OCI-LY7 (cell line): ENCODE measurements around the gene CACNA1H. TPM values are rescaled to one million over a fixed set of nuclear protein-coding genes. Genes with fewer than 3 reads are reported as not detected.

Source experiments
- BruUV-seq: library from RNA; stranded (reverse); fragments of 400-500 nt; replicated peaks from 2 replicates; lab custom pipeline; 2021; lab: Mats Ljungman, UMichigan
- CTCF ChIA-PET: fragments of 300-600 bp; sonication (Branson Sonifier 250); formaldehyde crosslinking; loops from one replicate; lab custom pipeline; 2022; ENCODE audit warnings: antibody characterized with exemption; ENCODE audit not compliant: unreplicated experiment; lab: Charles Lee
- POLR2A ChIA-PET: fragments of 300-600 bp; sonication (Branson Sonifier 250); formaldehyde crosslinking; loops from one replicate; lab custom pipeline; 2022; ENCODE audit warnings: antibody characterized with exemption; lab: Charles Lee
- DNase-seq: peaks from one replicate; pipeline ENCODE4 v3.0.0-alpha.2; 2015; ENCODE audit warnings: low spot score
- H2AFZ ChIP-seq: fragments of 200-600 bp; sonication (generic), shearing (Covaris generic); 2 replicates; pipeline ENCODE4 v1.6.1; 2014; ENCODE audit warnings: mild to moderate bottlenecking, antibody characterized with exemption, low read length, moderate library complexity
- H3K27ac ChIP-seq: fragments of 200-600 bp; sonication (generic); 2 replicates; pipeline ENCODE4 v1.5.1; 2014; ENCODE audit warnings: mixed run types, low read depth, mild to moderate bottlenecking, moderate library complexity, low read length, inconsistent platforms; ENCODE audit not compliant: poor library complexity, severe bottlenecking
- H3K36me3 ChIP-seq: fragments of 200-600 bp; sonication (generic); 2 replicates; pipeline ENCODE4 v1.6.1; 2014; ENCODE audit warnings: mild to moderate bottlenecking, antibody characterized with exemption, low read length, moderate library complexity, mixed read lengths; ENCODE audit not compliant: insufficient read depth
- H3K4me1 ChIP-seq: fragments of 200-600 bp; sonication (generic); 2 replicates; pipeline ENCODE4 v1.5.1; 2014; ENCODE audit warnings: mild to moderate bottlenecking, low read length; ENCODE audit not compliant: insufficient read depth, poor library complexity, severe bottlenecking
- H3K4me2 ChIP-seq: fragments of 200-600 bp; sonication (generic); 2 replicates; pipeline ENCODE4 v1.6.1; 2014; ENCODE audit warnings: mild to moderate bottlenecking, low read length
- H3K4me3 ChIP-seq: fragments of 200-600 bp; sonication (generic); 2 replicates; pipeline ENCODE4 v1.5.1; 2014; ENCODE audit warnings: mild to moderate bottlenecking, low read depth, low read length; ENCODE audit not compliant: poor library complexity, severe bottlenecking
- H3K79me2 ChIP-seq: fragments of 200-600 bp; sonication (generic); 2 replicates; pipeline ENCODE4 v1.6.1; 2016; ENCODE audit warnings: low read depth, mild to moderate bottlenecking, low read length, moderate library complexity, mixed read lengths; ENCODE audit not compliant: insufficient read depth
- H3K9me2 ChIP-seq: fragments of 200-600 bp; sonication (generic); 2 replicates; pipeline ENCODE4 v1.6.1; 2016; ENCODE audit warnings: mild to moderate bottlenecking, low read length, mixed read lengths; ENCODE audit not compliant: insufficient read depth
- H3K9me3 ChIP-seq: fragments of 200-600 bp; sonication (generic); 2 replicates; pipeline ENCODE4 v1.6.1; 2014; ENCODE audit warnings: mild to moderate bottlenecking, mixed run types, low read length, mixed read lengths
- H4K20me1 ChIP-seq: fragments of 200-600 bp; sonication (generic); 2 replicates; pipeline ENCODE4 v1.6.1; 2014; ENCODE audit warnings: mild to moderate bottlenecking, antibody characterized with exemption, low read length, moderate library complexity, mixed read lengths; ENCODE audit not compliant: insufficient read depth
- CTCF ChIP-seq: fragments of 200-600 bp; sonication (generic); conservative IDR thresholded peaks from 2 replicates; pipeline ENCODE4 v1.5.1; 2014; ENCODE audit warnings: mild to moderate bottlenecking, antibody characterized with exemption, low read length, moderate library complexity, mixed read lengths
- EZH2phosphoT487 ChIP-seq: fragments of 200-600 bp; sonication (generic); IDR thresholded peaks from 2 replicates; pipeline ENCODE4 v1.6.1; 2018; ENCODE audit warnings: low read depth, borderline replicate concordance, mild to moderate bottlenecking, mixed run types, antibody characterized with exemption, low read length, moderate library complexity, mixed read lengths
- intact Hi-C: fragments of 100-400 bp; cut with micrococcal nuclease; formaldehyde crosslinking; loops from one replicate; pipeline ENCODE4 v1.10.0; 2022; ENCODE audit not compliant: unreplicated experiment
- total RNA-seq, 2 experiments: library from RNA; depleted of rRNA in 1 of 2; stranded (reverse); fragments of >200 nt in 1 of 2; shearing (Covaris generic) in 1 of 2; gene quantifications; 2 replicates each; pipeline ENCODE4 v1.2.3, GENCODE V29; 2014 to 2022

Gene CACNA1H
- total RNA-seq, 2 experiments from 2014 or later = not detected

GRCh38 chr16:1140582-1141162 lies 12.2 kb upstream of the CACNA1H start:
- POLR2A ChIA-PET = no interaction called here
- Histone ChIP-seq H2AFZ (no peak overlapping the region), H3K9me3 (no peaks in the 10 kb centered on the region), H3K27ac (no peak overlapping the region), H3K4me2 (no peak overlapping the region), H4K20me1 (no peaks in the 10 kb centered on the region), H3K36me3 (no peaks in the 10 kb centered on the region), H3K9me2 (no peaks in the 10 kb centered on the region), H3K4me3 (no peak overlapping the region), H3K79me2 (no peaks in the 10 kb centered on the region), H3K4me1 (no peaks in the 10 kb centered on the region)
- DNase-seq = no peak
- intact Hi-C loops = no loop called here
- no peak for TF ChIP-seq CTCF
- no peak for TF ChIP-seq EZH2phosphoT487
- CTCF ChIA-PET = no interaction called here
- no TSS peak for BruUV-seq

GRCh38 chr16:1141191-1141590 lies 11.7 kb upstream of the CACNA1H start:
- no peak overlapping the region for H3K27ac ChIP-seq
- CTCF ChIA-PET = no interaction called here
- BruUV-seq = no TSS peak
- TF ChIP-seq EZH2phosphoT487 (no peak), CTCF (no peak)
- no peaks in the 10 kb centered on the region for H3K79me2 ChIP-seq
- no peaks in the 10 kb centered on the region for H3K4me1 ChIP-seq
- no peaks in the 10 kb centered on the region for H3K9me3 ChIP-seq
- no peak overlapping the region for H2AFZ ChIP-seq
- DNase-seq = no peak
- intact Hi-C loops = no loop called here
- no peaks in the 10 kb centered on the region for H3K36me3 ChIP-seq
- H3K9me2 ChIP-seq = no peaks in the 10 kb centered on the region
- POLR2A ChIA-PET = no interaction called here
- H3K4me3 ChIP-seq = no peak overlapping the region
- no peak overlapping the region for H3K4me2 ChIP-seq
- H4K20me1 ChIP-seq = no peaks in the 10 kb centered on the region

- BruUV-seq = no TSS peak
- DNase-seq = no peak
- no peak overlapping the region for H3K4me3 ChIP-seq
- intact Hi-C loops = no loop called here
- H2AFZ ChIP-seq = no peak overlapping the region
- no peaks in the 10 kb centered on the region for H3K9me3 ChIP-seq
- H3K9me2 ChIP-seq = no peaks in the 10 kb centered on the region
- H3K4me2 ChIP-seq = no peak overlapping the region
- no peak overlapping the region for H3K27ac ChIP-seq
- no peaks in the 10 kb centered on the region for H3K36me3 ChIP-seq
- no peaks in the 10 kb centered on the region for H3K79me2 ChIP-seq
- ChIA-PET CTCF (no interaction called here), POLR2A (no interaction called here)
- TF ChIP-seq CTCF (no peak), EZH2phosphoT487 (no peak)
- H3K4me1 ChIP-seq = no peaks in the 10 kb centered on the region
- H4K20me1 ChIP-seq = no peaks in the 10 kb centered on the region
Measured at GRCh38 chr16:1141716-1142115, 11.2 kb upstream of the CACNA1H start.
